GM12878 (cell line): ENCODE results near the gene GGNBP2. TPM values are rescaled to one million over a fixed set of nuclear protein-coding genes. Genes with fewer than 3 reads are reported as not detected.
A peak's percentile ranks its signal among the peaks of the same experiment; 100 is the strongest.

Experiments used
- ASH2L ChIP-seq: fragments of 300-600, 200-600 bp; sonication (generic); IDR thresholded peaks from 2 replicates; pipeline ENCODE4 v1.6.1; 2017; ENCODE audit warnings: low read depth, mild to moderate bottlenecking, borderline replicate concordance
- BCL11A ChIP-seq: IDR thresholded peaks from 2 replicates; pipeline ENCODE4 v1.6.1; 2011; ENCODE audit warnings: low read depth, low read length
- CREB1 ChIP-seq: IDR thresholded peaks from 2 replicates; pipeline ENCODE4 v1.6.1; 2012; ENCODE audit warnings: low read depth, mild to moderate bottlenecking, inconsistent platforms
- FOS ChIP-seq: IDR thresholded peaks from 3 replicates; pipeline ENCODE4 v1.6.1; 2011; ENCODE audit warnings: borderline replicate concordance; ENCODE audit not compliant: insufficient read length; ENCODE audit errors: extremely low read depth
- HDAC6 ChIP-seq: fragments of 200-600 bp; sonication (generic); IDR thresholded peaks from one replicate; pipeline ENCODE4 v1.8.0; 2017; ENCODE audit warnings: antibody characterized with exemption; ENCODE audit not compliant: unreplicated experiment
- KLF5 ChIP-seq: fragments of 450-650 bp; IDR thresholded peaks from 2 replicates; pipeline ENCODE4 v1.6.1; 2014; ENCODE audit warnings: mild to moderate bottlenecking; ENCODE audit not compliant: partially characterized antibody
- NR2F1 ChIP-seq: fragments of 450-650 bp; conservative IDR thresholded peaks from 2 replicates; pipeline ENCODE4 v1.6.1; 2017; ENCODE audit warnings: mild to moderate bottlenecking
- RB1 ChIP-seq: fragments of 450-650 bp; formaldehyde crosslinking; IDR thresholded peaks from 2 replicates; pipeline ENCODE4 v1.6.1; 2017; ENCODE audit warnings: mild to moderate bottlenecking, borderline replicate concordance
- RELA ChIP-seq: fragments of 450-650 bp; IDR thresholded peaks from 2 replicates; pipeline ENCODE4 v1.8.0; 2014; ENCODE audit warnings: borderline replicate concordance; ENCODE audit not compliant: partially characterized antibody
- SMAD1 ChIP-seq: fragments of 450-650 bp; IDR thresholded peaks from 2 replicates; pipeline ENCODE4 v1.6.1; 2018; ENCODE audit warnings: mild to moderate bottlenecking, low read depth; ENCODE audit not compliant: partially characterized antibody
- SMARCA5 ChIP-seq: fragments of 450-650 bp; IDR thresholded peaks from 2 replicates; pipeline ENCODE4 v1.6.1; 2017; ENCODE audit warnings: mild to moderate bottlenecking
- SREBF1 ChIP-seq: IDR thresholded peaks from 2 replicates; pipeline ENCODE4 v1.6.1; 2012; ENCODE audit warnings: mild to moderate bottlenecking, low read length
- STAT1 ChIP-seq: fragments of 450-650 bp; conservative IDR thresholded peaks from 2 replicates; pipeline ENCODE4 v1.6.1; 2014; ENCODE audit warnings: antibody characterized with exemption, mild to moderate bottlenecking
- polyA plus RNA-seq, 11 experiments: library from polyadenylated mRNA; depleted of rRNA in 4 of 11; unstranded in 6 of 11; stranded (reverse) in 5 of 11; fragments of >200 nt; fragmentation: Nextera tagmentation in 4 of 11; fragmentation: Illumina TruSeq in 1 of 11; extraction: Ambion mirVana in 4 of 11; extraction: Trizol in 1 of 11; gene quantifications; 1 replicate in 1 of 11; 2 replicates in 10 of 11; pipeline versions ENCODE4 v1.2.1 to v1.2.3, GENCODE V29; 2011 to 2016; ENCODE audit warnings: inconsistent platforms in 2 of 11, missing spikeins in 2 of 11, low read depth in 1 of 11
- total RNA-seq, 4 experiments: library from RNA; depleted of rRNA in 3 of 4; stranded (reverse); fragments of >200 nt in 3 of 4; fragmentation: Illumina TruSeq in 1 of 4; extraction: Trizol in 1 of 4; gene quantifications; 2 replicates each; pipeline versions ENCODE4 v1.2.1 to v1.2.3, GENCODE V29; 2013 to 2021
- TF ChIP-seq, protein P1 (sequence below): IDR thresholded peaks from 2 replicates; pipeline ENCODE4 v1.6.1; 2012; ENCODE audit warnings: low read length, inconsistent platforms
- TF ChIP-seq, protein P2 (sequence below): fragments of 450-650 bp; formaldehyde crosslinking; IDR thresholded peaks from 2 replicates; pipeline ENCODE4 v1.4.0; 2022; ENCODE audit warnings: mild to moderate bottlenecking, moderate library complexity
- TF ChIP-seq, protein P3 (sequence below): fragments of 450-650 bp; IDR thresholded peaks from 2 replicates; pipeline ENCODE4 v1.6.1; 2017; ENCODE audit warnings: mild to moderate bottlenecking
- TF ChIP-seq, protein P4 (sequence below): fragments of 450-650 bp; formaldehyde crosslinking; IDR thresholded peaks from 2 replicates; pipeline ENCODE4 v1.5.0; 2022; ENCODE audit warnings: mild to moderate bottlenecking, missing genetic modification characterization
- TF ChIP-seq, protein P5 (sequence below): fragments of 450-650 bp; IDR thresholded peaks from 2 replicates; pipeline ENCODE4 v1.6.1; 2017; ENCODE audit warnings: borderline replicate concordance

The GGNBP2 gene
- total and polyA plus RNA-seq, 10 of the 15 experiments (the other 5 are each of a cell fraction or from before 2014, with no cell fraction given) = 36.3 to 82.0 (median 50.0) TPM

DNA sequence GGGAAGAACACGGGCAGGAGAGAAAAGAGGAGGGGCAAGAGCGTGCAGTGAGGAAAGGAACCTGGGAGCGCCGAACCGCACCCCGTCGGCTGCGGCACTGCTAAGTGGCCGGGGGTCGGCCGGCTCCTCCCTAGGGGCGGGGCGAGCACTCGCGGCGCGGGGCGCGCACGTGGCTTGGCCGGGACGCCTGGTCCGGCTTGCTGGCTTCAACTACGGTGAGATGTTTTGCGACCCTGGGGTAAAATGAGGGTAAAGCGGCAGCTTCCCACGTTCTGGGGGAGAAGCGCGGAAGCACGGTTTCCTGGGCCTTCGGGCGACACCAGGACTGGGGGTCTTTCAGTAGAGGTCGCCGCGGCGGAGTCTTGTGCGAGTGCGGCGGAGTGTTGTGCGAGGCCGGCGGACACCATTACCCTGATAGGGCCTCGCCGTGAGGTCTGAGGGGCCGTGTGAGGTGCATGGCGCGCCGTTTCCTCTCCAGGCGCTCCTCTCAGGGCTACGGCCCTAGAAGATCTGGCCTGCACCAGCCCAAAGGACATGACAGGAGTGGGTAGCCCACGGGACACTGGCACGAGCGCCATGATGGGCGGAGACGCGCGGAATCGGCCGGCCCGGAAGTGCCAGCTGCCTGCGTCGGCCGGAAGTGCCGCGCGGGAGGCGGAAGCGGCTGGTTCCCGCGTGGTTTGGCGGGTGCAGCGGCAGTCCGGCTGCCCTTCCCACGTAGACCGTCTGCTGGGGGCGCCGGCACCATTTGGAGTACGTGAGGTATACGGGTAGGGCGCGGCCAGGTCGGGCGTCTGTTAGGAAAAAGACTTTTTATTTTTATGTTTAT, 9.7 kb upstream of the GGNBP2 start, which contains the start of the genes MYO19 and PIGW (continued):
- TF ChIP-seq, protein P1, sequence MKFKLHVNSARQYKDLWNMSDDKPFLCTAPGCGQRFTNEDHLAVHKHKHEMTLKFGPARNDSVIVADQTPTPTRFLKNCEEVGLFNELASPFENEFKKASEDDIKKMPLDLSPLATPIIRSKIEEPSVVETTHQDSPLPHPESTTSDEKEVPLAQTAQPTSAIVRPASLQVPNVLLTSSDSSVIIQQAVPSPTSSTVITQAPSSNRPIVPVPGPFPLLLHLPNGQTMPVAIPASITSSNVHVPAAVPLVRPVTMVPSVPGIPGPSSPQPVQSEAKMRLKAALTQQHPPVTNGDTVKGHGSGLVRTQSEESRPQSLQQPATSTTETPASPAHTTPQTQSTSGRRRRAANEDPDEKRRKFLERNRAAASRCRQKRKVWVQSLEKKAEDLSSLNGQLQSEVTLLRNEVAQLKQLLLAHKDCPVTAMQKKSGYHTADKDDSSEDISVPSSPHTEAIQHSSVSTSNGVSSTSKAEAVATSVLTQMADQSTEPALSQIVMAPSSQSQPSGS = no peak
- TF ChIP-seq SREBF1 (no peak), SMARCA5 (no peak), SMAD1 (no peak), STAT1 (no peak), CREB1 (peak; percentile 69), BCL11A (no peak), RB1 (peak; percentile 25; the same call in 1 of the 2 replicates), ASH2L (no peak), RELA (peak; percentile 14), KLF5 (no peak), HDAC6 (peak; percentile 56), NR2F1 (no peak; the same call in 1 of the 2 replicates), FOS (no peak)
- TF ChIP-seq, protein P2, sequence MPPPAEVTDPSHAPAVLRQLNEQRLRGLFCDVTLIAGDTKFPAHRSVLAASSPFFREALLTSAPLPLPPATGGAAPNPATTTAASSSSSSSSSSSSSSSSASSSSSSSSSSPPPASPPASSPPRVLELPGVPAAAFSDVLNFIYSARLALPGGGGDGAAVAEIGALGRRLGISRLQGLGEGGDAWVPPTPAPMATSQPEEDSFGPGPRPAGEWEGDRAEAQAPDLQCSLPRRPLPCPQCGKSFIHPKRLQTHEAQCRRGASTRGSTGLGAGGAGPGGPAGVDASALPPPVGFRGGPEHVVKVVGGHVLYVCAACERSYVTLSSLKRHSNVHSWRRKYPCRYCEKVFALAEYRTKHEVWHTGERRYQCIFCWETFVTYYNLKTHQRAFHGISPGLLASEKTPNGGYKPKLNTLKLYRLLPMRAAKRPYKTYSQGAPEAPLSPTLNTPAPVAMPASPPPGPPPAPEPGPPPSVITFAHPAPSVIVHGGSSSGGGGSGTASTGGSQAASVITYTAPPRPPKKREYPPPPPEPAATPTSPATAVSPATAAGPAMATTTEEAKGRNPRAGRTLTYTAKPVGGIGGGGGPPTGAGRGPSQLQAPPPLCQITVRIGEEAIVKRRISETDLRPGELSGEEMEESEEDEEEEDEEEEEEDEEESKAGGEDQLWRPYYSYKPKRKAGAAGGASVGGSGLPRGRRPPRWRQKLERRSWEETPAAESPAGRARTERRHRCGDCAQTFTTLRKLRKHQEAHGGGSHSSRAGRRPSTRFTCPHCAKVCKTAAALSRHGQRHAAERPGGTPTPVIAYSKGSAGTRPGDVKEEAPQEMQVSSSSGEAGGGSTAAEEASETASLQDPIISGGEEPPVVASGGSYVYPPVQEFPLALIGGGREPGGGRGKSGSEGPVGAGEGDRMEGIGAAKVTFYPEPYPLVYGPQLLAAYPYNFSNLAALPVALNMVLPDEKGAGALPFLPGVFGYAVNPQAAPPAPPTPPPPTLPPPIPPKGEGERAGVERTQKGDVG (CRISPR knock-in tag) = no peak
- TF ChIP-seq, protein P3, sequence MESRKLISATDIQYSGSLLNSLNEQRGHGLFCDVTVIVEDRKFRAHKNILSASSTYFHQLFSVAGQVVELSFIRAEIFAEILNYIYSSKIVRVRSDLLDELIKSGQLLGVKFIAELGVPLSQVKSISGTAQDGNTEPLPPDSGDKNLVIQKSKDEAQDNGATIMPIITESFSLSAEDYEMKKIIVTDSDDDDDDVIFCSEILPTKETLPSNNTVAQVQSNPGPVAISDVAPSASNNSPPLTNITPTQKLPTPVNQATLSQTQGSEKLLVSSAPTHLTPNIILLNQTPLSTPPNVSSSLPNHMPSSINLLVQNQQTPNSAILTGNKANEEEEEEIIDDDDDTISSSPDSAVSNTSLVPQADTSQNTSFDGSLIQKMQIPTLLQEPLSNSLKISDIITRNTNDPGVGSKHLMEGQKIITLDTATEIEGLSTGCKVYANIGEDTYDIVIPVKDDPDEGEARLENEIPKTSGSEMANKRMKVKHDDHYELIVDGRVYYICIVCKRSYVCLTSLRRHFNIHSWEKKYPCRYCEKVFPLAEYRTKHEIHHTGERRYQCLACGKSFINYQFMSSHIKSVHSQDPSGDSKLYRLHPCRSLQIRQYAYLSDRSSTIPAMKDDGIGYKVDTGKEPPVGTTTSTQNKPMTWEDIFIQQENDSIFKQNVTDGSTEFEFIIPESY = no peak
- TF ChIP-seq, protein P4, sequence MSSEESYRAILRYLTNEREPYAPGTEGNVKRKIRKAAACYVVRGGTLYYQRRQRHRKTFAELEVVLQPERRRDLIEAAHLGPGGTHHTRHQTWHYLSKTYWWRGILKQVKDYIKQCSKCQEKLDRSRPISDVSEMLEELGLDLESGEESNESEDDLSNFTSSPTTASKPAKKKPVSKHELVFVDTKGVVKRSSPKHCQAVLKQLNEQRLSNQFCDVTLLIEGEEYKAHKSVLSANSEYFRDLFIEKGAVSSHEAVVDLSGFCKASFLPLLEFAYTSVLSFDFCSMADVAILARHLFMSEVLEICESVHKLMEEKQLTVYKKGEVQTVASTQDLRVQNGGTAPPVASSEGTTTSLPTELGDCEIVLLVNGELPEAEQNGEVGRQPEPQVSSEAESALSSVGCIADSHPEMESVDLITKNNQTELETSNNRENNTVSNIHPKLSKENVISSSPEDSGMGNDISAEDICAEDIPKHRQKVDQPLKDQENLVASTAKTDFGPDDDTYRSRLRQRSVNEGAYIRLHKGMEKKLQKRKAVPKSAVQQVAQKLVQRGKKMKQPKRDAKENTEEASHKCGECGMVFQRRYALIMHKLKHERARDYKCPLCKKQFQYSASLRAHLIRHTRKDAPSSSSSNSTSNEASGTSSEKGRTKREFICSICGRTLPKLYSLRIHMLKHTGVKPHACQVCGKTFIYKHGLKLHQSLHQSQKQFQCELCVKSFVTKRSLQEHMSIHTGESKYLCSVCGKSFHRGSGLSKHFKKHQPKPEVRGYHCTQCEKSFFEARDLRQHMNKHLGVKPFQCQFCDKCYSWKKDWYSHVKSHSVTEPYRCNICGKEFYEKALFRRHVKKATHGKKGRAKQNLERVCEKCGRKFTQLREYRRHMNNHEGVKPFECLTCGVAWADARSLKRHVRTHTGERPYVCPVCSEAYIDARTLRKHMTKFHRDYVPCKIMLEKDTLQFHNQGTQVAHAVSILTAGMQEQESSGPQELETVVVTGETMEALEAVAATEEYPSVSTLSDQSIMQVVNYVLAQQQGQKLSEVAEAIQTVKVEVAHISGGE = peak; percentile 40; the same call in 1 of the 2 replicates
- TF ChIP-seq, protein P5, sequence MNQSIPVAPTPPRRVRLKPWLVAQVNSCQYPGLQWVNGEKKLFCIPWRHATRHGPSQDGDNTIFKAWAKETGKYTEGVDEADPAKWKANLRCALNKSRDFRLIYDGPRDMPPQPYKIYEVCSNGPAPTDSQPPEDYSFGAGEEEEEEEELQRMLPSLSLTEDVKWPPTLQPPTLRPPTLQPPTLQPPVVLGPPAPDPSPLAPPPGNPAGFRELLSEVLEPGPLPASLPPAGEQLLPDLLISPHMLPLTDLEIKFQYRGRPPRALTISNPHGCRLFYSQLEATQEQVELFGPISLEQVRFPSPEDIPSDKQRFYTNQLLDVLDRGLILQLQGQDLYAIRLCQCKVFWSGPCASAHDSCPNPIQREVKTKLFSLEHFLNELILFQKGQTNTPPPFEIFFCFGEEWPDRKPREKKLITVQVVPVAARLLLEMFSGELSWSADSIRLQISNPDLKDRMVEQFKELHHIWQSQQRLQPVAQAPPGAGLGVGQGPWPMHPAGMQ = no peak
